Karpas-422 (cell line): ENCODE results near the gene DUOX1. TPM values are rescaled to one million over a fixed set of nuclear protein-coding genes. Genes with fewer than 3 reads are reported as not detected.
"Not testable (repeated sequence)": the region's sequence is repeated elsewhere in the genome, so short reads cannot be mapped to it uniquely, and the experiment has no call there.

ENCODE experiments used
- DNase-seq: peaks from one replicate; pipeline ENCODE4 v3.0.0-alpha.2; 2015
- H2AFZ ChIP-seq: fragments of 200-600 bp; sonication (generic); 2 replicates; pipeline ENCODE4 v1.6.1; 2014; ENCODE audit warnings: antibody characterized with exemption, low read length, mixed read lengths
- H3K27ac ChIP-seq: fragments of 200-600 bp; sonication (generic); 2 replicates; pipeline ENCODE4 v1.5.1; 2014; ENCODE audit warnings: mild to moderate bottlenecking, low read length, moderate library complexity
- H3K27me3 ChIP-seq: fragments of 200-600 bp; sonication (generic); 2 replicates; pipeline ENCODE4 v1.6.1; 2014; ENCODE audit warnings: low read length, mixed read lengths
- H3K36me3 ChIP-seq: fragments of 200-600 bp; sonication (generic); 2 replicates; pipeline ENCODE4 v1.6.1; 2014; ENCODE audit warnings: low read length, mixed read lengths; ENCODE audit not compliant: insufficient read depth
- H3K4me1 ChIP-seq: fragments of 200-600 bp; sonication (generic); 2 replicates; pipeline ENCODE4 v1.6.1; 2014; ENCODE audit warnings: mild to moderate bottlenecking, low read length, mixed read lengths
- H3K4me2 ChIP-seq: fragments of 200-600 bp; sonication (generic); 2 replicates; pipeline ENCODE4 v1.6.1; 2014; ENCODE audit warnings: low read length, low read depth, mild to moderate bottlenecking; ENCODE audit not compliant: poor library complexity, severe bottlenecking
- H3K4me3 ChIP-seq: fragments of 200-600 bp; sonication (generic); 2 replicates; pipeline ENCODE4 v1.5.1; 2014; ENCODE audit warnings: mild to moderate bottlenecking, antibody characterized with exemption, low read length, mixed read lengths
- H3K79me2 ChIP-seq: fragments of 200-600 bp; sonication (generic); 2 replicates; pipeline ENCODE4 v1.6.1; 2014; ENCODE audit warnings: mild to moderate bottlenecking, low read length, mixed read lengths
- H3K9ac ChIP-seq: fragments of 200-600 bp; sonication (generic); 2 replicates; pipeline ENCODE4 v1.6.0; 2014; ENCODE audit warnings: low read length
- H3K9me2 ChIP-seq: fragments of 200-600 bp; sonication (generic), shearing (Covaris generic); replicated peaks from 2 replicates; pipeline ENCODE4 v1.6.0; 2014; ENCODE audit warnings: mild to moderate bottlenecking, low read length, moderate library complexity; ENCODE audit not compliant: insufficient read depth
- H3K9me3 ChIP-seq: fragments of 300-700, 200-600 bp; sonication (generic); 2 replicates; pipeline ENCODE4 v1.6.1; 2014; ENCODE audit warnings: low read length, mixed read lengths
- H4K20me1 ChIP-seq: fragments of 200-600 bp; sonication (generic); 2 replicates; pipeline ENCODE4 v1.6.1; 2014; ENCODE audit warnings: mild to moderate bottlenecking, antibody characterized with exemption, low read length, low read depth; ENCODE audit not compliant: insufficient read depth
- total RNA-seq: library from RNA; depleted of rRNA; stranded (reverse); fragments of >200 nt; shearing (Covaris generic); gene quantifications from 2 replicates; pipeline ENCODE4 v1.2.3, GENCODE V29; 2014; ENCODE audit warnings: low replicate concordance; rRNA removed

The DUOX1 gene
- total RNA-seq: not detected in 2 replicates

DNA sequence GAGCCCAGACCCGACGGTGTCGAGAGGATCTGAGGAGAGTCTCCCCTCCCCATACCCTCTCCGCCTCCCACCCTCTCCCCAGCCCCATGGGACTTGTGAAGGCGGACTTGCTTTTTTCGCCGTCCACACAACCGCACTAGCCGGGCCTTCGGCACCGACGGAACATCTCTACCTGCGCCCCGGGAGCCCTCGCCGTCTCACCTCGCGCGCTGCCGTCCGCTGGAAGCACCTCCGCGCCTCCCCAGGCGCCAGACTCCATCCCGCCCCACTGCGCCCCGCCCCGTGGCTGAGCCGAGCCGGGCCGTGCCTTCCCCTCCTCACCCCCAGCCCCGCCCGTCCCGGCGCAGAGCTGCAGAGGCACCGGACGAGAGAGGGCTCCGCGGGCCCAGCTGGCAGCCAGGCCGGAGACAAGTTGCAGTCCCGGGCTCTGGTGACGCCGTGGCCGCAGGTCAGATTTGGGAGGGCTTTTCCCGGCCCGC is at the start of gene DUOX1, which contains the start of gene DUOXA1:
Gene DUOX1, plus strand, starts transcription at position 344 of the 479 bp plus-strand sequence. CDS start 1,973 bp downstream, outside the sequence.
Gene DUOXA1, minus strand, starts transcription at position 229 of the 479 bp plus-strand sequence. CDS start 6,865 bp downstream, outside the sequence.
- Histone ChIP-seq H3K27ac (no peak within 1 kb of the TSS), H4K20me1 (no peaks in the 10 kb centered on the region), H3K36me3 (no peaks in the 10 kb centered on the region), H3K9me3 (no peaks in the 10 kb centered on the region), H3K27me3 (no peaks in the 10 kb centered on the region), H3K9ac (no peak within 1 kb of the TSS), H3K79me2 (no peaks in the 10 kb centered on the region), H3K4me3 (no peak within 1 kb of the TSS), H3K9me2 (no peaks in the 10 kb centered on the region), H2AFZ (no peak within 1 kb of the TSS), H3K4me1 (no peaks in the 10 kb centered on the region), H3K4me2 (no peak within 1 kb of the TSS)
- no peak for DNase-seq

DNA sequence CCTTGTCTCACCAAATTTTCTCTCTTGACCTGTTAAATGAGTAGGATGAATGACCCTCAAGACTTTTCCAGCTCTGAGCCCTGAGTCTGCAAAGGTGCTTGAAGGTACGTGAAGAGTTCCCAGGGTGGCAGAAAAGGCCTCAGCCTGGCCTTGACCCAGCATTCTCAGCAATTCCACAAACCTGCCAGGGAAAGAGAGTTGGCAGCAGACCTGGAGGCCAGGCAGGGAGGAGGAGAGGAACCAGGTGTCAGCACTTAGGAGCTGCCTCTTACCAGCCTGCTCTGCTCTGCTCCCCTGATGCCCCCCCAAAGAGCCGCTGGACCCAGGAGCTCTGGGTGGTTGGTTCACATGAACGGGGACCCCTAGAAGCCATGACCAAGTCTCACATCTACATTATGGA is 49.2 kb upstream of the DUOX1 start:
- H3K9me3 ChIP-seq, H3K36me3 ChIP-seq, H3K9me2 ChIP-seq, H3K4me3 ChIP-seq, H3K79me2 ChIP-seq, DNase-seq, H3K27me3 ChIP-seq, H2AFZ ChIP-seq, H3K4me2 ChIP-seq, H3K4me1 ChIP-seq, H3K27ac ChIP-seq, H4K20me1 ChIP-seq, H3K9ac ChIP-seq: not testable (repeated sequence)

GRCh38 chr15:45082412-45082811 is 47.4 kb upstream of the DUOX1 start:
- H3K9me3 ChIP-seq, H3K27ac ChIP-seq, H3K4me2 ChIP-seq, H3K27me3 ChIP-seq, H4K20me1 ChIP-seq, H3K4me1 ChIP-seq, H3K4me3 ChIP-seq, H3K9ac ChIP-seq, H3K36me3 ChIP-seq, DNase-seq, H3K9me2 ChIP-seq, H3K79me2 ChIP-seq, H2AFZ ChIP-seq: not testable (repeated sequence)

- Histone ChIP-seq H4K20me1 (no peaks in the 10 kb centered on the region), H2AFZ (no peak overlapping the region), H3K36me3 (no peaks in the 10 kb centered on the region), H3K4me1 (no peaks in the 10 kb centered on the region), H3K4me3 (no peak overlapping the region), H3K79me2 (no peaks in the 10 kb centered on the region), H3K9ac (no peak overlapping the region), H3K9me3 (no peaks in the 10 kb centered on the region), H3K27ac (no peak overlapping the region), H3K27me3 (no peaks in the 10 kb centered on the region), H3K9me2 (no peaks in the 10 kb centered on the region), H3K4me2 (no peak overlapping the region)
- peak; percentile 9 for DNase-seq
These were observed 46.6 kb upstream of the DUOX1 start for GRCh38 chr15:45083223-45083622.

- Histone ChIP-seq H3K27me3 (no peaks in the 10 kb centered on the region), H3K4me3 (no peak overlapping the region), H3K27ac (no peak overlapping the region), H3K4me2 (no peak overlapping the region), H3K9me3 (no peaks in the 10 kb centered on the region), H3K79me2 (no peaks in the 10 kb centered on the region), H3K36me3 (no peaks in the 10 kb centered on the region), H3K9me2 (no peaks in the 10 kb centered on the region), H4K20me1 (no peaks in the 10 kb centered on the region), H3K4me1 (no peaks in the 10 kb centered on the region), H3K9ac (no peak overlapping the region), H2AFZ (no peak overlapping the region)
- DNase-seq: no peak
These were observed 45.6 kb upstream of the DUOX1 start for GRCh38 chr15:45084163-45084562.

DNA sequence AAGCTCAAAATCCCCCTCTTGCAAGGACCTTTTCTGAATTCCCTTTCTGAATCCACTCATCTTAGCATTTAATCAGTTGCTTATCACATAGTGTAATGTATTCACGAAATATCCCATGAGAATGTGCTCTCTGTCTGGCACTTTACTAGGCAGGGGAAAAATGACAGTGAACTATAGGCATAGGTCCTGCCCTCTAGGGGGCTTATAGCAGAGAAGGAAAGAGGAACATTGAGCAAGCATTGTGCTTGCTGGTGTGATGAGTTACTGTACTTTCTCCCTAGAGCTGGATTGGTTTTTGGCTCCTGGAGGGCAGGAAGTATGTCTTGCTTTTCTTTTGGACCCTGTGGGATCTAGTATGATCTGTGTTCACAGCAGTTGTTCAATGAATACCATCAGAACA is 42.3 kb upstream of the DUOX1 start:
- no peaks in the 10 kb centered on the region for H4K20me1 ChIP-seq
- H3K4me2 ChIP-seq: no peak overlapping the region
- H3K36me3 ChIP-seq: no peaks in the 10 kb centered on the region
- H3K4me1 ChIP-seq: no peaks in the 10 kb centered on the region
- H3K79me2 ChIP-seq: no peaks in the 10 kb centered on the region
- no peak overlapping the region for H2AFZ ChIP-seq
- no peak overlapping the region for H3K9ac ChIP-seq
- H3K9me3 ChIP-seq: no peaks in the 10 kb centered on the region
- peak; percentile 43 for DNase-seq
- H3K4me3 ChIP-seq: no peak overlapping the region
- no peaks in the 10 kb centered on the region for H3K9me2 ChIP-seq
- no peak overlapping the region for H3K27ac ChIP-seq
- H3K27me3 ChIP-seq: no peaks in the 10 kb centered on the region

- Histone ChIP-seq H3K9me3 (no peaks in the 10 kb centered on the region), H3K79me2 (no peaks in the 10 kb centered on the region), H3K4me1 (no peaks in the 10 kb centered on the region), H3K4me3 (no peak overlapping the region), H2AFZ (no peak overlapping the region), H3K9me2 (no peaks in the 10 kb centered on the region), H3K4me2 (no peak overlapping the region), H3K36me3 (no peaks in the 10 kb centered on the region), H3K27ac (no peak overlapping the region), H3K9ac (no peak overlapping the region), H3K27me3 (no peaks in the 10 kb centered on the region), H4K20me1 (no peaks in the 10 kb centered on the region)
- DNase-seq: no peak
These were observed 40.7 kb upstream of the DUOX1 start for GRCh38 chr15:45088801-45089711.

DNA sequence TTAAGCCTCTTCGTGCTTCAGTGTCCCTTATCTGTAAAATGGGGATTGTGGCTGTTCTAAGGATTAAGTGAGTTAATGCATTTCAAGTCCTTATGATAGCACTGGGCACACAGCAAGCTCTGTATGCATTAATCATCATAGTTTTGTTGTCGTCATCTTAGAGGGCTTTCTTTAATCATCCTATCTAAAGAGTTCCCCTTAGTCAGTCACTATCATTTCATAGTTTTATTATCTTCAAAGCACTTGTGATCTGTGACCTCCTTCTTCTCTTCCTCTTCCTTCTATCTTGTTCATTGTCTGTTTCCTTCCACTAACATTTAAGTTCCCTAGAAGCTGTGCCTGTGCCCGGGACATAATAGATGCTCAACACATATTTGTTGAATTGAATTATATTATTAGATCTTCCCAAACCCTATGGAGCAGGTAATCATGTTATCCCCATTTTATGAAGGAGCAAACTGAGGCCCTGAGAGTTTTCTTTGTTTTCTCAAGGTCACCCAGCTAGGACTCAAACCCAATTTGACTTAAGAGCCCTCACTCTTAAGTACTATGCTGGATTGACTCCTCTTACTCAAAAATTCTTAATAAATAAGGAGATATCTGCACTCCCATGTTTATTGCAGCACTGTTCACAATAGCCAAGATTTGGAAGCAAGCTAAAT is 40.0 kb upstream of the DUOX1 start:
- Histone ChIP-seq H3K79me2 (no peaks in the 10 kb centered on the region), H3K27me3 (no peaks in the 10 kb centered on the region), H3K4me2 (no peak overlapping the region), H3K9ac (no peak overlapping the region), H4K20me1 (no peaks in the 10 kb centered on the region), H3K4me3 (no peak overlapping the region), H3K9me3 (no peaks in the 10 kb centered on the region), H2AFZ (no peak overlapping the region), H3K4me1 (no peaks in the 10 kb centered on the region), H3K36me3 (no peaks in the 10 kb centered on the region), H3K9me2 (no peaks in the 10 kb centered on the region), H3K27ac (no peak overlapping the region)
- no peak for DNase-seq
